ENCODE measurements around the gene SPATA31E1.
"Not testable (repeated sequence)": the region's sequence is repeated elsewhere in the genome, so short reads cannot be mapped to it uniquely, and the experiment has no call there.

Gene SPATA31E1

DNA sequence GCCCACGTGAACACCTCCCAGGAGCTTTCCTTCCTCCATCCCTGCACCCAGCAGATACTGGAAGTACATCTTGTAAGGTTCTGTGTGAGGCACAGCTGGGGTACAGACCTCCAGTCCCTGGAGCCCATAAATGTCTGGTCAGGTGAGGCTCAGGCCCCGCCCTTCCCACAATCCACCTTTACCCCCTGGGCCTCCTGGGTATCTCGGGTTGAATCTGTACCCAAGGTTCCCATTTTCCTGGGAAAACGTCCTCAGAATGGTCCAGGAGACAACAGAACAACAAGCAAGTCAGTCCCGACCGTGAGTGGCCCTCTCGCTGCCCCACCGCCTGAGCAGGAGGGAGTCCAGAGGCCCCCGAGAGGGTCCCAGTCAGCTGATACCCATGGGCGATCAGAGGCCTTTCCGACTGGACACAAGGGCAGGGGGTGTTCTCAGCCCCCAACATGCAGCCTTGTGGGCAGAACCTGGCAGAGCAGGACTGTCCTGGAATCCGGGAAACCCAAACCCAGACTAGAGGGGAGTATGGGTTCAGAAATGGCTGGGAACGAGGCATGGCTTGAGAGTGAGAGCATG lies 4.3 kb downstream of the SPATA31E1 start:
- no peak for DNase-seq

DNA sequence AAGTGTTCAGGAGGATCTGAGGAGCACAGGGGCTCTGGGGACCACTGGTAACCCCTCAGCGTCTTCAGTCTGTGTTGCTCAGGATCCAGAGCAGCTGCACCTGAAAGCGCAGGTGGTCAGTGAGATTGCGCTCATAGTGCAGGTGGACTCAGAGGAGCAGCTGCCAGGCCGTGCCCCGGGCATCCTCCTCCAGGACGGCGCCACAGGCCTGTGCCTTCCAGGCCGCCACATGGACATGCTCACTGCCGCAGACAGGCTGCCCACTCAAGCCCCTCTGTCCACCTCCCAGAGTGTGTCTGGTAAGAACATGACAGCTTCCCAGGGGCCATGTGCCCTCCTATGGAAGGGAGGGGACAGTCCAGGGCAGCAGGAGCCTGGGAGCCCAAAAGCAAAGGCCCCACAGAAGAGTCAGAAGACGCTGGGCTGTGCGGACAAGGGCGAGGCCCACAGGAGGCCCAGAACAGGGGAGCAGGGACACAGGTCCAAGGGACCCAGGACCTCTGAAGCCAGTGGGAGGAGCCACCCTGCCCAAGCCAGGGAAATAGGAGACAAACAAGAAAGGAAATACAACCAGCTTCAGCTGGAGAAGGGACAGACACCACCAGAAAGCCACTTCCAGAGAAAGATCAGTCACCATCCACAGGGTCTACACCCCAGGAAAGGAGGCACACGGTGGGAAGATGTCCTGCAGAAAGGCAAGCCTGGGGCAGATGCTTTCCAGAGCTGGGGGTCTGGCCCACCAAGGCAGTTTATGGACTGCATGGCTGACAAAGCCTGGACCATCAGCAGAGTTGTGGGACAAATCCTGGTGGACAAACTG lies 5.2 kb downstream of the SPATA31E1 start:
- no peak for DNase-seq

DNA sequence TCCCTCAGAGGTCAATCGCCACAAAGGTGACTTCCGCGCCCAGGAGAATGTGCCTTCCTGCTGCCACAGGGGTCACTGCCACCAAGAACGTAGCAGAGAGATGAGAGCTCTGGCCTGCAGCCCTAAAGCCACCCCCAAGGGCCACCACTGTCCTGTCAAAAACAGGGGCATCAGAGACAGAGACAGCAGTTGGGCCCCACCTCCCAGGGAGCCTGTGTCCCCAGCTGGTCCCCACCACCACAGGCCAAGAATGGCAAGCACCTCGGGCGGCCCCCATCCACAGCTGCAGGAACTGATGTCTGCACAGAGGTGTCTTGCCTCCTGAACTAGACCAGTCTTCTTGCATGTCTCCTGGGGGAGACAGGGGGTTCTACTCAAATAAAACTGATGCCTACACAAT lies 5.8 kb downstream of the SPATA31E1 start:
- DNase-seq = no peak

DNA sequence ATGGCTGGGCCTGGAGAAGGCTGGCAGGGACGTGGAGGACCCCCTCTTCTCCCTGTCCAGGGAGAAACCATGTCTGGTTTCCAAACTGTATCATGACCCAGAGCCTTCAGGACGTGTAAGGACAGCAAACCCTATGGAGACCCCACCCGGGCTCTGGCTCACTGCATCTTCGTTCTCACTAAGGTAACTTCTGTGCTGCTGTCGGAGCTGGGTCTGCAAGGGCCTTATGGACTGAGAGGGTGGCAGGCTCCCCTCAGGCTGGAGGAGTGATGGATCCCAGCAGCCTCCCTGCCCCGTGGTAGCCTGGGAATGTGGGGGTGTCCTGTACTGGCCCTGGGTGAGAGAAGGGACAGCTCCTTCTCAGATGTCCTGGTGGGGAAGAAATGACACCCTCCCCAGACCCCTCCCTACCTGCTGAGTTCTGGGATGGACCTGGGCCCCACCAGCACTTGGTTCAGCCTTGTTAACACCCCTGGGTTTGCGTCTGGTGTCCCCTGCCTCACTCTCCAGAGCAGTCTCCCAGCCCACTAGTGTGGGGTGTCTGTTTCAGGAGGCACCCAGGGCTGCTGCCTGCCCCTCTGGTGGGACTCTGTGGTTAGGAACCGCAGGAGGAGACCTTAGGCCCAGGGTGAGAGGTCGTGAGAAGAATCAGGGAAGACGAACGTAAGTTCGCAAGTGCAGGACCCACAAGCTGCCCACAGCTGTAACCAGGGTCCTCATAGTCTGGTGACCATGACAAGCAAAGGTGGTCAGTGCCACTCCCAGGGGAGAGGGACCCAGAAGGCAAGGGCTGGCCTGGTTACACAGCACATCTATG lies 6.6 kb downstream of the SPATA31E1 start:
- DNase-seq = no peak

DNA sequence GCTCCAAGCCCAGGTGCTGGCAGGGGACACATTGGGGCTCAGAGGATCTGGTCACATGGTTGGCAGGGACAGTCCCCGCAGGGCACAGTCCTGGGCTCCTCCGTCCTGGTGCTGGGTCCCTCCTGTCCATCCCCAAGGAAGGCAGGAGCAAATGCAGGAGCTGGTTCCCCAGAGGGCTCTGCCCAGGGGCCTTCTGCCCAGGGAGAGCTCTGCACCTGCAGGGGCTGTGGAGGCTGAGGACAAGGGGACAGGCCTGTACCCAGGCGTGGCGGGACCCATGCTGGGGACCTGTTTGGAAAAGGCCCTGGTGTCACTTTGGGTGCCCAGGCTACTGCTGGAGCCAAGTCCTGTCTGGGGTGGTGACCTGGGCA lies 7.2 kb downstream of the SPATA31E1 start:
- no peak for DNase-seq

DNA sequence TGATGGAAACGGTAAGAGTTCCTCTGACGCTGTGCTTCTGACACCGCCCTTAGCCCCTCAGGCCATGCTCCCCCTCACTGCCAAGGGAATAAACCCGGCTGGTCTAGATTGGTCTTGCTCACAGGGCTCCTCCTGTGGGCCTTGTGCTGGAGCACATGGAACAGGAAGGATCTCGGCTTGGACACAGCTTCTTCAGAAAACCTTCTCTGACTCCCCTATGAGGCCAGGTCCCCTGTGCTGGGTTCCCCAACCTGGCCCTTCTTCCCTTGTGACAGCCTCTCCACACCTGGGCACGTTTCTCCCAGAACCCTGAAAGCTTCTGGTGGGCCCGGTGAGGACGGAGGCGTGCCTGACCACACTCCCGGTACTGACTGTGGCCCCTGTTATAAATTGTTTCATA lies 8.2 kb downstream of the SPATA31E1 start:
- DNase-seq = no peak

DNA sequence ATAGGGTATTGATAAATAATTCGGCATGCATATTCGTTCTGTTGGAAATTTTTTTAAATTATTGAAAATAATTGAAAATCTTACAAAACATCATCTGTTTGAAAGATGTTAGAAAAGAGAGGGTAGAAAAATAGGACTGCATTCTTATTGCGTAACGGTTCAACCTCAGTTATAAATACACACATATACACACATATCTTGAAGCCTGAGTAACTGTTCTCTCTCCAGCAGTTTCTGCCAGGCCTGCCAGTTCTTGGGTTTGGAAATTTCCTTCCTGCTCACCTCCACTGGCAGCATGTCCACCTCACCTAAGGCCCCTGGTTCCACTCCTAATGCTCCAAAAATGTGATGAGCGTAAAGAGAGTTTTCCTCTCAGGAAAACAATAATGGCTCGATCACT lies 9.1 kb downstream of the SPATA31E1 start:
- DNase-seq = no peak

DNA sequence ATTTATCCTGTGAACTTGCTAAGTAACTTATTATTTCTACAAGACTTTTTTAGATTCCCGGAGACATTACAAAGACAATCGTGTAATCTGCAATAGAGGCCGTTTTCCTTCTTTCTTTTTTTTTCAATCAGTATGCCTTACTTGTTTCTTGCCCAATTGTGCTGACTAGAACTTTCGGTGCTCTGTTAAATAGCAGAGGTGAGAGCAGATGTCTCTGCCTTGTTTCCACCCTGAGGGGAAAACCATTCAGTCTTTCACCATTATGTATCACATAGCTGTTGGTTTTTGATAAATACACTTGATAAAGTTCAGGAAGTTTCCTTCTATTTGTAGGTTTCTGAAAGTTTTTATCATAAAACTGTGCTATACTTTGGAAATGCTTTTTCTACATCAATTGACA lies 10.3 kb downstream of the SPATA31E1 start:
- DNase-seq = no peak

DNA sequence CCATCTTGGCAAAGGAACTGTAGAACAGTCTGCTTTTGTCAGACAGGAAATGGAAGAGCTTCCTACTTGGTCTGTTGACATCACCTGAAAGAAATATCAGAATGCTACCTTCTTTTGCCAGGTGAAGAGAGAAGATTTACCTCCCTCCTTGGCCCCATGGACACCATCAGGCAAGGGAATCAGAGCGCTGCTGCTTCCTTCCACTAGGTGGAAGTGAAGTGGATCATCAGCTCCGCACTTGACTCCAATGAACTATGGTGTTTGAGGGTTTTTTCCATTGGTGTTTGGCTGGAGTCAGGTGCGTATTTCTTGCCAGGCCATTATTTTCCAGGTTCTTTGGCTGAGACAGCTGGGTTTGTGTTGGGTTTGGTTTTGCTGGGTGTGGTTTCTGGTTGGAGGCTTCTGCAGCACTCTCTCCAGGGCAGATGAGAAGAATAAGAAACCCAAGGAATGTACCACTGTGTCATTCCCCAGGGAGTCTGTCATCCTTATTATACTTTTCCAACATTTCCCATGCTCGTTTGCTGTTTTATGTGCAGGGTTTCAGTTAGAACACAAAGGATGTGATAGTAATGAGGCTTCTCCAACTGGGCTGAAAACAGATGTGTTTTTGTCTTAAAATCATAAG lies 12.4 kb downstream of the SPATA31E1 start:
- DNase-seq = no peak

DNA sequence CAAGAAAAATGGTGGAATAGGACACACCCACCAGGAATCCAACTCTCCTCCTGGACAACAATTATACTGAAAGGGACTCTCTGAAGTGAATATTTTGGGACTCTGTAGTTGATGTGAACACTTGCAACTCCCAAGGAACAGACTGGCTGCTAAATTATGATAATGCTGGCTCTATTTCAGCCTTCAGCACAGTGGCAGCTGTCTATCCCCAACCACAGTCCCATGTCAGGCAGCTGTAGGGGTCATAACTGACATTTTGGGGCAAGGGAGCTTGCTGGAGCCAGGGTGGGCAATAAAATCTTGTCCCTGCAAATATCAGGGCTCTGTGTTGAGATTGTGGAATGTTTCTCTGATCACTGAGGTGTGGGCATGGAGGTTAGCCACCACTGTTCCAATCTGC lies 14.2 kb downstream of the SPATA31E1 start:
- DNase-seq = no peak

DNA sequence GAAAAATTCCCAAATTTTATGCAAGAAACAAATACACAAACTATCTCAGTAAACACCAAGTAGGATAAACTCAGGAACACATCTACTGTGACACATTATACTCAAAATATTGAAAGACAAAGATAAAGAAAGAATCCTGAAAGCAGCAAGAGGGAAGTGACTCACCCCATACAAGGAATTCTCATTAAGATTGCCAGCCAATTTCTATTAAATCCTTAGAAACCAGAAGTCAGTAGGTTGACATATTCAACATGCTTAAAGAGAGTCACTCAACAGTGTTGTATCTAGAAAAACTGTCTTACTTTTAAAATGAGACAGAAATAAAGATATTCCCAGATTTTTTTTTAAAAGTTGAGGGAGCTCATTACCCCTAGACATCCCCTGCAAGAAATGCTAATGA lies 15.5 kb downstream of the SPATA31E1 start:
- no peak for DNase-seq

DNA sequence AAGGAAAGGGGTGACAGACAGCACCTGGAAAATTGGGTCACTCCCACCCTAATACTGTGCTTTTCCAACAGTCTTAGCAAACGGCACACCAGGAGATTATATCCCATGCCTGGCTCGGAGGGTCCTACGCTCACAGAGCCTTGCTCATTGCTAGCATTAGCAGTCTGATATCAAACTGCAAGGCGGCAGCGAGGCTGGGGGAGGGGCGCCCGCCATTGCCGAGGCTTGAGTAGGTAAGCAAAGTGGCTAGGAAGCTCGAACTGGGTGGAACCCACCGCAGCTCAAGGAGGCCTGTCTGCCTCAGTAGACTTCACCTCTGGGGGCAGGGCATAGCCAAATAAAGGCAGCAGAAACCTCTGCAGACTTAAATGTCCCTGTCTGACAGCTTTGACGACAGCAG lies 19.7 kb downstream of the SPATA31E1 start:
- not testable (repeated sequence) for DNase-seq

DNA sequence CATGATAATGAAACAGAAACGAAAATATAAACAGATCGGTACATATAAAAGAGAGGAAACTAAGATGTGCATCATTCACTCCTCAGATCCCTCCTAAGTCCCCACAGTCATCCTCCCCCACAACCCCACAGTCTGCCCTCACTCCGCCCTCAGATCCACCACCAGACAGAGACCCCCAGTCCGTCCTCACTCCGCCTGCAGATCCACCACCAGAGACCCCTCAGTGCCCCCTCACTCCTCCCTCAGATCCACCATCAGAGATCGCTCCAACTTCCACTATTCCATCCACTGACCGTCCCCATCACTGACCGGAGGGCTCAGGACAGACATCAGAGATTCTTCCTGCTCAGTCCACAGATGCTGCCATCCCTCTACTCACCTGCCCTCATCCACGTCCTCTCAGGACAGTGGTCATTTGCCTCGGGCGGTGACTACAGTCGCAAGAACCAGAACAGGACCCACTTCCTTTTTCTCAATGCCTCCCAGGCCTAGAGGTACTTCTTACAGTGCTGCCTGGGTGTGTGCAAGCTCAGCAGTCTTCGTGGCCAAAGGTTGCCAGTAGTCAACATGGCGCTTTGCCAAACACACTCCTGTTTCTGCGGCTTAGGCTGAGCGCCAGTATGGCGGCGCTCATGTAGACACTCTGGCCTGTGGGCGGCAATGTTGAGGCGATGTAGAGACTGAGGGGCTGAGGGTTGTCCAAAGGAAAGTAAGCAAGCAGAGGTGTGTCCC lies 26.8 kb downstream of the SPATA31E1 start:
- no peak for DNase-seq

DNA sequence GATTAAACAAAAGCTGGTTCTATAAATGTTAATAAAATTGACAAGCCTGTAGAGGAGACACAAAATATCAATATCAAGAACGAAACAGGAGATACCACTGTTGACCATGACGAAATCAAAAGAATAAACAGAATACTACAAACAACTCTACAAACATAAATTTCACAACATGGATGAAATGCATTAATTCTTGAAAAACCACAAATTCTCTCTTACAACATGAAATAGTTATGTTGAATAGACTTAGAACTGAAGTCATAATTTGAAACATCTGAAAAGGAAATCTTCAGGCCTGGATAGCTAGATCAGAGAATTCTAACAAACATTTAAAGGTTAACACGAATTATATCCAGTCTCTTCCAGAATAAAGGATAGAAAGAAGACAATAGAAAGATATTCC lies 28.1 kb downstream of the SPATA31E1 start:
- no peak for DNase-seq

DNA sequence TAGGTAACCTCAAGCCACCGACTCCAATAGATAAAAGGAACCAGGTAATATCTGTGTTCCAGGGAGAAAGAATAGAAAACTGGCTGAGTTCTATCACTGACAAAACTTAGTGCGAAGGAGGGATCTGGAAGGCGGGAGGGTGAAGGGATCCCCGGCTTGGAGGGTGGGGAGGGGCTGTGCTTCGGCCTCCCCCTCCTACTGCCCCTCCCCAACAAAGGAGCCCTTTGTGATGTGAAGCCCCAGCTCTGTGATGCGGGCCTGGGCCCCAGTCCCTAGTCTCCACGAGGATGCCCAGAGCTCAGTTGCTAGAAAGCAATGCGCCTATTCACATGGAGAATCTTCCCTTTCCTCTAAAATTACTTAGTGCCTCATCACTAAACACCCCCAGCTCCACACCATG lies 35.0 kb downstream of the SPATA31E1 start, which contains the start of gene SPATA31C1:
SPATA31C1 (plus strand) TSS at position 301 of the 400 bp plus-strand sequence.
- DNase-seq = not testable (repeated sequence)

DNA sequence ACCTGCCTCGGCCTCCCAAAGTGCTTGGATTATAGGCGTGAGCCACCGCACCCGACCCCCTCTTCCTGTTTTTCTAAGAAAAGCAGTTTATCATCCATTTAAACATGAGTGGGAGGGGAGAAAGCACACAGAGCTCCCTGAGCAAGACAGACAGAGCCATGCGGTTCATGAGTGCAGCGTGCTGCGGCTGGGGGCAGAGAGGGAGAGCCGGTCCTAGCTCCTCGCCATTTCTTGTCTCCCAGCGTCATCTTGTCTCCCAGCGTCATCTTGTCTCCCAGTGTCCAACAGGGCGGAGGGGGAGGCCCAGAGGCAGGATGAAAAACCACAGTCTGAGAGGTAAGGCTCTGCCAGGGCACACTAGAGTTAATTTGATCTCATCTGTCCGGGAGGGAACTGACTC lies 36.3 kb downstream of the SPATA31E1 start:
- not testable (repeated sequence) for DNase-seq

DNA sequence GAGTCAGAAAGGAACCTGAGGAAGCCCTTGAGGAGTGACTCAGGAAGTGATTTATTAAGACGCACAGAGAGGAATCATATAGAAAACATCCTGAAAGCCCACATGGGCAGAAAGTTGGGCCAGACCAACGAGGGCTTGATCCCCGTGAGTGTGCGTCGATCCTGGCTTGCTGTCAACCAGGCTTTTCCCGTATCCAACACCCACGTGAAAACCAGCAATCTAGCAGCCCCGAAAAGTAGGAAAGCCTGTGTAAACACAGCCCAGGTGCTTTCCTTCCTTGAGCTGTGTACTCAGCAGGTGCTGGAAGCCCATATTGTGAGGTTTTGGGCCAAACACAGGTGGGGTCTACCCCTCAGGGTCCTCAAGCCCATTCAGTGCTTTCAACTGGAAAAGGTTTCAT lies 38.9 kb downstream of the SPATA31E1 start:
- DNase-seq = not testable (repeated sequence)

DNA sequence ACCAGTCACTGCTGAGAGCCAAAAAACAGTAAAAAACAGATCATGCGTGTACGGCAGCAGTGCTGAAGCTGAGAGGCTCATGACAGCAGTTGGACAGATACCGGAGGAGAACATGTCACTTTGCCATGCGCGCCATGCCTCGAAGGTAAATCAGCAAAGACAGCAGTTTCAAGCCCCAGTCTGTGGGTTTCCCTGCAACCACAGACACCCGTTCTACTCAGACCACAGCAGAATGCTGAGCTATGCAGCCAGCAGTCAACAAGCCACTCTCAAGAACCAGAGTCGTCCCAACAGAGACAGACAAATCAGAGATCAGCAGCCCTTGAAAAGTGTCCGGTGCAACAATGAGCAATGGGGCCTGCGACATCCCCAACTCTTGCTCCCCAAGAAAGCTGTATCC lies 40.3 kb downstream of the SPATA31E1 start:
- not testable (repeated sequence) for DNase-seq

DNA sequence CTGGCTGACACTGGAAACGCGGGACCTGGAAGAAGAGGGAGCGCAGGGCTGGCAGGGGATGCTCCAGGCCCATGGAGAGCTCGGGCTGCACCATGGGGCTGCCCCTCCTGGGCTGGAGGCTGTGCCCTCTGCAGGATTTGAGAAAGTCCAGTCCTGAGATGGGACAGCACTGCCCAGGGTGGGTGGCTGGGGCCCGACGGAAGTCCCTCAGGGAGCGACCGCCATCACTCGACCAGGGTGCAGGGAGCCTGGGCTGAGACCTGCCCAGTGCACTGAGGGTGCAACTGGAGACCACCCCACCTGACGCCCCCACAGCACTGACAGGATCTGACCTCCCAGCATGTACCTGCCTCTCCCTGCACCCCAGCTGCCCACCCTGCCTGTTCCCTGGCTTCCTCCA lies 42.2 kb downstream of the SPATA31E1 start:
- DNase-seq = not testable (repeated sequence)

DNA sequence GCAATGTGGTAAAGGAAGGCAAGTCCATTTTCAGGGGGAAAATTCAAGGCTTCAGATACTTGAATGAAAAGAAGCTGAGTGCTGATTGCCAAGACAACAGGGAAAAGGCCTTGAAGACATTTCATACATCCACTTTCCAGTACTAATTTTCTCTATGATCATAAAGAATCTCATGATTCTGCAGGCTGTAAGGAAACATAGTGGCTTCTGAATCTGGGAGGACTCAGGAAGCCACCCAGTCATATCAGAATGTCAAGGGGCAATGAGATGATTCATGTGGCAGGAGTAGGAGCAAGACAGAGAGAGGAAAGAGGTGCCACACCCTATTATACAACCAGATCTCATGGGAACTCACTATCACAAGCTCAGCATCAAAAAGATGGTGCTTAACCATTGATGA lies 46.5 kb downstream of the SPATA31E1 start:
- DNase-seq = not testable (repeated sequence)

DNA sequence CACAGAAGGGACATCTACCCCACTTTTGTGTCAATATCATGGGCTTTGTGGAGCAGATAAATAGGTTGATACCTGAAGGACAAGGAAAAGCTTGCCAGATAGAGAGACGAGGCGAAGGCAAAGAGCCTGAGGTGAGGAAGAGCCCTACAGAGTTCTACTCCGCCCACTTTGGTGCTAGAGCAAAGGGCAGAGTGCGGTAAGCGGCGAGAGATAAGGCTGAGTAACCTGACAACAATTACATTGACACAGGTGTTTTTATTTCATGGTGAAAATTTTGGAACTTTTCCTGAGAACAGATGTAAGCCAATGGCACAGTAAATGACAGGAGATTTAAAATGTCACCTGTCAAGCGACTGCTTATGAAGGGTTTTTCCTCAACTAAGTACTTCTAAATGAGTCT lies 51.8 kb downstream of the SPATA31E1 start:
- not testable (repeated sequence) for DNase-seq

DNA sequence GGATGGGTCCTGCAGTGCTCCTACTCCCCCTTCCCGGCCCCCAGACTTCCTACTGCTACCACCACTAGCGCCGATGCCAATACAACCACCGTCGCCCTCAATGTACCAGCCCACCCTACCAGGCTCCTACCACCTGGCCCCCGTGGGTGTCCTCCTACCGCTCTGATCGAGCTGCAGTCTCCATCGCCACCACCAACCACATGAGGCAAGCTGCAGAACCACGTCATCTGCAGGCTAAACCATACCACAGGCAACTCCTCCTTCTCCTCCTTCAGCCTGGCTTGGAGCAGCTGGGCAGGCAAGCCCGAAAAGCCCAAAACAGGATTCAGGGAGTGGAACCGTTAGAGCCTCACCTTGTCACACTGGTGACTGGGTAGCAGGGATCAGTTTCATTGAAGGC lies 54.7 kb downstream of the SPATA31E1 start:
- DNase-seq = not testable (repeated sequence)

DNA sequence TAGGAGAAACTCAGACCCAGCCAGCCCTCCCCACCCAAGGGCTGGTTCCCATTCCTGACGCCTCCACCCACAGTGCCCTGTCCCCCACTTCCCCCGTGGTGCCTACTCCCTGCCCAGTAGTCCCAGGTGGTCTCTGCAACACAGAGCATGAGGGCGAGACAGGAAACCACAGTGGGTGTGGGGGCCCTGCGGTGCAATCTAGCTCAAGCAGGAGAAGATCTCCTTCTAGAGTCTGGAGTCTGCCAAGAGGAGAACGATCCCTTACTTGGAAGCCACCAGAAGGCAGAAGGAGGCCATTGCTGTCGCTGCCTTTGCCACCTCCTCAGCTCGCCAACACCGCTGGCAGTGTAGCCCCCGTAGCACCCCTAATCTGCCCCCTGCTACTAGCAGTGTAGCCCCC lies 55.2 kb downstream of the SPATA31E1 start:
- not testable (repeated sequence) for DNase-seq
